HG03469 (cell line): ENCODE data around the gene RSPH1.

ENCODE experiments used
- ATAC-seq: cut with Tn5 transposase; IDR thresholded peaks from one replicate; pipeline ENCODE4 v1.9.1; 2021; ENCODE audit warnings: mild to moderate bottlenecking, moderate library complexity, moderate number of reproducible peaks; ENCODE audit not compliant: unreplicated experiment

RSPH1 gene

GRCh38 chr21:42452401-42453223, 43.4 kb downstream of the RSPH1 start:
- ATAC-seq: no peak

GRCh38 chr21:42451941-42452340, 44.1 kb downstream of the RSPH1 start:
- no peak for ATAC-seq

- ATAC-seq: no peak
Measured at GRCh38 chr21:42448686-42449085, 47.3 kb downstream of the RSPH1 start.

- no peak for ATAC-seq
Measured at GRCh38 chr21:42447732-42448131, 48.3 kb downstream of the RSPH1 start.

GRCh38 chr21:42447182-42447581, 48.8 kb downstream of the RSPH1 start:
- ATAC-seq: no peak

GRCh38 chr21:42446531-42446930, 49.5 kb downstream of the RSPH1 start:
- no peak for ATAC-seq

GRCh38 chr21:42445311-42445710, 50.7 kb downstream of the RSPH1 start:
- no peak for ATAC-seq

DNA sequence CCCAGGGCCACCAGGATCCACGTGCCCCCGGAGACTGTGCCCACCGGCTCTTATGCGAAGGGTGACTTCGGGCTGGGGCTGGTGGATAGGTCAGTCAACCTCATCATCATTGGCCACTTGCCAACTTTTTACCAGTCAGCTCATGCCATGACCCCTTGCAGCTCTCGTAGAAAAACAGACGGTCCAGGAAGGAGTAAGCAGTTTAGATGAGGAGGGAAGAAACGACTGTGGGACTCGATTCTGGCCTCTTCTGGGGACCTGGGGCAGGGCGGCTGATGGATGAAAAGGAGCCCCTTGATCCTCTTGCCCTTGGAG, 51.3 kb downstream of the RSPH1 start:
- no peak for ATAC-seq

DNA sequence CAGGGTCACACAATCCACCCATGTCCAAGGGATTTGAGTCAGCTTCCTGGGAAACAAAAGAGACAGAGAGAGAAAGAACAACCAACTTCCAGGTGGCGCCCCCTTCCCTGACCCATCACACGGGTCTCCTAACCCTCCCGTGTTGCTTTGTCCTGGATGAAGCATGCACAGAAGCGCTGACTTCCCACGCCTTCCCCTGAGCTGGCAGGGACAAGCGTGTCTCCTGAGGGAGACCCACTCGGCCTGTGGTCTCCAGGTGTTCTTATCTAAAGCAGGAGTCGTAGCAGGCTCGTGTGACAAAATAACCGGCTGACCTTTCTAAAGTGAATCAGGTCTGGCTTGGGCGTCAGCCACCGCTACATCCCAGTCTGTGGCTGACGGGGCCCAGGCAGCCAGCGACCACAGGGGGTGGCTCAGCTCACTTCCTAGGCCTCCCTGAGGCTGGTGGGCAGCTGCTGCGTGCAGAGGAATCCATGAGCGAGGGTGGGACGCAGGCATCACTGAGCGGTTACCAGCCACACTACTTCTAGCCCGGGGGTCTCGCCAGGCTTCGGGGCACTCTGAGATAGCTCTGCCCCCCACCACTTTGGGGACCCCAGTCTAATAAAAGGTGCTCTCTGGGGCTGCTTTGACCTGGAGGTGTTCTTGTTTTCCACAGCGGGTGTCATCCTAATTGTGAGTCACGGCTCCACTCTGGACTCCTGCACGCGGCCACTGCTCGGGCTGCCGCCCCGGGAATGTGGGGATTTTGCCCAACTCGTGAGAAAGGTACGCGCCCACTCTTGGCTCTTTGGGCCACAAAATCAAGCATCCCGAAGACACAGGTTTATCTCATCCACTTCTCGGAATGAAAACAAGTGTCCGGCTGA, 51.9 kb downstream of the RSPH1 start:
- ATAC-seq: no peak

DNA sequence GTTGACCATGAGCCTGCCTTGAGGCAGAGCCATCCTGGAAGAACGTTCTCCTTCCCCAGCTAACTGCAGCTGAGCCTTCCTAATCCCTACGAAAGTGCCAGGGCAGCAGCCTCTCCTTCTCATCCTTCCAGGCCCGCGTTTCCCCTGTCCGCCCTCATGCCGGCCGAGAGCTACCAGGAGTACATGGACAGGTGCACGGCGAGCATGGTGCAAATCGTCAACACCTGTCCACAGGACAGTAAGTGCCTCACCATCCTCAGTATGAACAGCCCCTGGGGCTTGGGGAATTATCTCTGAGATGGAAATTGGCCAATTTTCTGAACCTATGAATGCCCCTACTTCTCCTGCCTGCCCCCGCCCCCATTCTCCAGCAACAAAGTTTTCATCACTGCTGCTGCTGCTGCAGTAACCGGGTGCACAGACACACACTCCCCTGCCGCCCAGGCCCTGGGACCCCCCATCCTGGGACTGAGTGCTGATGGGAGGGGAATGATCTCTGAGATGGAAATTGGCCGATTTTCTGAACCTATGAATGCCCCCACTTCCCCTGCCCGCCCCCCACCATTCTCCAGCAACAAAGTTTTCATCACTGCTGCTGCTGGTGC, 52.7 kb downstream of the RSPH1 start:
- ATAC-seq: no peak

DNA sequence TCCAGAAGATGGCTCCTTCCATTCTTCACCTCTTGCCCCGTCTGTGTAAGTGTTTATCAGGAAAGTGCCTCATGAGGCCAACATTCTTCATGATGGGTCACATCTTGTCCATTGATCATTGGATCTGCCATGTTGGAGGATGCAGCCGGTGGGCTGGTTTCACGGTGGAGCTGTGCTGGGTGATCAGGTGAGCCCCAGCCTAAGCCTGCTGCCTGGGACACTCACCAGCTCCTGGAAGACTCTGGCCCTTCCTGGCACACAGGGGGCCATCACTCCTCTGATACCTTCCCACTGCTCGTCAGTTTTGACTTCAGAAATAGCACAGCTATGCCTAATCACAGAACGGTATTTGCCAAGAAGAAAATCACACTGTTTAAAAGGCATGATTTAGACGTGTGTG, 54.1 kb downstream of the RSPH1 start:
- ATAC-seq: no peak

DNA sequence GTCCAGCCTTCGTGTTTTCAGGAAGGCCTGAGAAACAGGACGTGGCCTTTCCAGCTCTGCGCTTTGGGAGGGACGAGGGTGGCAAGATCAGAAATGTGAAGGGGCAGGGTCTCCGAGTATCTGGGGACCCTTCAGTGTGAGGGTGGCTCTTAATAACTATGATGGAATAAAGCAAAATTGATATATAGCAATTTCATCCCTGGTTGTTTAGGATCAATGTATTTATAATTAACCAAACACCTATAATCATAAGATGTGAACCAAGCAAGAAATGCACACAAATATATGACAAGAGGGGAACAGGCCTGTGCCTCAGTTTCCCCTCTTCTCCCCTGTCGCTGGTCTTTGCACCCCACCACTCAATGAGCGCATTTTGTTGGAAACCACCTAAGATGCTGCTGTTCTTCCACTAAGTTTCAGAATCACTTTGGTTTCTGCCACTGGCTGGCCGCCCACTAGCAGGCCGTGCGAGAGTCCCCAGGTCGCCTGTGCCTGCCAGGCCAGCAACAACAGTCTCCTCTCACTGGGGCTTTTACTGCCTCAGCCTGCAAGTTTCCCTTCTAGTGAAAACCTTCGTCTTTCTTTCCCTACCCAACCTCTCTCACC, 55.7 kb downstream of the RSPH1 start:
- ATAC-seq: peak; percentile 41

GRCh38 chr21:42439284-42440186, 56.5 kb downstream of the RSPH1 start:
- ATAC-seq: no peak

DNA sequence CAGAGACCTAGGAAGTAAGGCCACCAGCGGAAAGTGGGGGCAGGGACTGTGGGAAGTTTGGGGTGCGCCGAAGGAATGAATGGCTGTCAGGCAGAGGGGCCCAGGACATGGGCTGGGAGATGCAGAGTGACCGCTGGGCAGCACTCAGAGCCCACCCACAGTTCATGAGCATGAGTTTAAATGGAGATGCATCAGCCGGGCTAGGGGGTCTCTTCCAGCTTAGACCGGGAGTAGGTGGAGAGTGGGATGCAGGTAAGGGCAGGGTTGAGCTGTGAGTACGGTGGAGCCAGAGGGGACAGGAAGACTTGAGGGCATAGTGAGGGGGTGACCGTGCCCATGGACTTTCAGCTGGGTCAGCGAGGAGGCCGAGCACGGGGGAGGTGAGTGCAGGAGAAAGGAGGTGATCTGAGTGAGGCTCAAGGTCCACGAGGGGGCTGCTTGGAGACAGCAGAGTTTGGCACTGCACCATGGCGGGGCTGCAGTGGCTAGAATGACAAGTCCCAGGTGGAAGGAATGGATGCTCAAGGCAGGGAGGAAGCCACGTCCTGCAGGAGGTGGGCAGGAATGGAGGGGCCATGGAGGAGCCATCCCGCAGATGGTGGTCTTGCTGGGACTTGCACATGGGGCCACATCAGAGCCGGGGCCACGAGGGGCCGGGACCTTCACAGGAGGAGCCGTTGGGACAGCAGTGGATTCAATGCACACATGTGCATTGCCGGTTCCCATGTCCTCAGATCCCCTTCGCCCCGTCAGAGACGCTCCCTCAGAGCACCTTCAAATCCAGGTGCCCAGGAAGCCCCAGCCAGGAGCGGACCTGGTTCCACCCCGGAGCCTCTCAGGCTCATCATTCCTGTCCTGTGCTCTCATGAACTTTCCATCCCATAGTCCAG, 57.5 kb downstream of the RSPH1 start:
- no peak for ATAC-seq

GRCh38 chr21:42437786-42438185, 58.2 kb downstream of the RSPH1 start:
- no peak for ATAC-seq

DNA sequence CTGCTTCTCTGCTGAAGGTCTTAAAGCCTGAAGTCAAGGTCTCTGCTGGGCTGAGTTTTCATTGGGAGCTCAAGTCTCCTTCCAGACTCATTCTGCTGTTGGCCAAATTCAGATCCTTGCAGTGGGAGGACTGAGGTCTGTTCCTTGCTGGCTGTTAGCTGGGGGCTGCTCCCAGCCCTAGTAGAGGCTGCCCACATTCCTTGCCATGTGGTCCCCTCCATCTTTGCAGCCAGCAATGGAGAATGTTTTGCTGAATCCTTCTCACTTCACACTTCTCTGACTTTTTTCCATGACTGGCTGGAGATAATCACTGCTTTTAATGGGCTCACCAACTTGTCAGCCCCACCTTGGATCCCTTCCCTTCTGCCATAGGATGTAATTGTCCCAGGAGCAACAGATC, 59.1 kb downstream of the RSPH1 start:
- no peak for ATAC-seq

GRCh38 chr21:42435833-42436232, 60.2 kb downstream of the RSPH1 start:
- no peak for ATAC-seq

DNA sequence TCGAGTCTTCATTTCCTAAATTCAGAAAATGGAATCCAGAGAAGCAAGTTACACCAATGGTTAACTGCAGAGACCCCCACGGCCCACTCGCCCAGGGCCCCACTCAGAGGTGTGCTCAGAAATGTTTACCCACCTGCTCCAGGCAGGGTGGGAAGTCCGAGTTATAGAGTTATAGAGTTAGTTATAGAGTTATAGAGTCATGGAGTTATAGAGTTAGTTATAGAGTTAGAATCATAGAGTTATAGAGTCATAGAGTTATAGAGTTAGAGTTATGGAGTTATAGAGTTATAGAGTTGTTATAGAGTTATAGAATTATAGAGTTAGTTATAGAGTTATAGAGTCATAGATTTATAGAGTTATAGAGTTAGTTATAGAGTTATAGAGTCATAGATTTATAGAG, 60.6 kb downstream of the RSPH1 start:
- ATAC-seq: no peak

- ATAC-seq: no peak
Measured at GRCh38 chr21:42434884-42435283, 61.1 kb downstream of the RSPH1 start.
